Hepatocyte (in vitro differentiated cells): ENCODE measurements around the gene SGSM2. TPM values are rescaled to one million over a fixed set of nuclear protein-coding genes. Genes with fewer than 3 reads are reported as not detected.

ENCODE experiments used
- DNase-seq: peaks from one replicate; pipeline ENCODE4 v3.0.0-alpha.2; 2016; ENCODE audit warnings: low spot score
- H2AFZ ChIP-seq: fragments of 200-600 bp; sonication (generic); 2 replicates; pipeline ENCODE4 v1.6.0; 2016; ENCODE audit warnings: antibody characterized with exemption, mild to moderate bottlenecking
- H3K27ac ChIP-seq: fragments of 200-600 bp; sonication (generic); 2 replicates; pipeline ENCODE4 v1.5.1; 2016; ENCODE audit warnings: mild to moderate bottlenecking
- H3K27me3 ChIP-seq: fragments of 200-600 bp; sonication (generic); 2 replicates; pipeline ENCODE4 v1.6.1; 2016
- H3K36me3 ChIP-seq: fragments of 200-600 bp; sonication (generic); replicated peaks from 2 replicates; pipeline ENCODE4 v1.5.1; 2016; ENCODE audit warnings: low read depth; ENCODE audit not compliant: insufficient read depth
- H3K4me1 ChIP-seq: fragments of 200-600 bp; sonication (generic); 2 replicates; pipeline ENCODE4 v1.5.1; 2016; ENCODE audit warnings: mild to moderate bottlenecking, moderate library complexity; ENCODE audit not compliant: insufficient read depth
- H3K4me2 ChIP-seq: fragments of 200-600 bp; sonication (generic); 2 replicates; pipeline ENCODE4 v1.6.0; 2016
- H3K4me3 ChIP-seq: fragments of 200-600 bp; sonication (generic); 2 replicates; pipeline ENCODE4 v1.5.1; 2016; ENCODE audit warnings: mild to moderate bottlenecking
- H3K79me2 ChIP-seq: fragments of 200-600 bp; sonication (generic); 2 replicates; pipeline ENCODE4 v1.6.0; 2017; ENCODE audit warnings: mild to moderate bottlenecking
- H3K9me2 ChIP-seq: fragments of 200-600 bp; sonication (generic); replicated peaks from 2 replicates; pipeline ENCODE4 v1.6.0; 2017; ENCODE audit warnings: mild to moderate bottlenecking; ENCODE audit not compliant: insufficient read depth
- H3K9me3 ChIP-seq: fragments of 200-600 bp; sonication (generic); 2 replicates; pipeline ENCODE4 v1.5.1; 2016; ENCODE audit warnings: low read depth, mild to moderate bottlenecking
- H4K20me1 ChIP-seq: fragments of 200-600 bp; sonication (generic); 2 replicates; pipeline ENCODE4 v1.6.0; 2016; ENCODE audit warnings: mild to moderate bottlenecking; ENCODE audit not compliant: insufficient read depth, poor library complexity, severe bottlenecking
- EZH2 ChIP-seq: fragments of 200-600 bp; sonication (generic); IDR thresholded peaks from 2 replicates; pipeline ENCODE4 v1.6.1; 2016; ENCODE audit warnings: antibody characterized with exemption, mild to moderate bottlenecking, borderline replicate concordance
- EZH2phosphoT487 ChIP-seq: fragments of 200-600 bp; sonication (generic); IDR thresholded peaks from one replicate; pipeline ENCODE4 v1.6.1; 2018; ENCODE audit warnings: antibody characterized with exemption, mild to moderate bottlenecking, low read depth, moderate library complexity; ENCODE audit not compliant: unreplicated experiment, severe bottlenecking
- WGBS: methylation state at CpG from one replicate; pipeline ENCODE4 v1.1.6; 2016; ENCODE audit warnings: low lambda C conversion rate; ENCODE audit errors: missing lambda C conversion rate; 5-methylcytosine and 5-hydroxymethylcytosine counted together
- polyA plus RNA-seq: library from polyadenylated mRNA; unstranded; fragments of >200 nt; fragmentation: Nextera tagmentation; extraction: Ambion mirVana; gene quantifications from 2 replicates; pipeline ENCODE4 v1.2.1, GENCODE V29; 2016
- total RNA-seq: library from RNA; depleted of rRNA; stranded (reverse); fragments of >200 nt; gene quantifications from 2 replicates; pipeline ENCODE4 v1.2.3, GENCODE V29; 2014
- TF ChIP-seq, protein P1 (sequence below): fragments of 200-600 bp; sonication (generic); IDR thresholded peaks from 2 replicates; pipeline ENCODE4 v1.5.1; 2016; ENCODE audit warnings: antibody characterized with exemption, mild to moderate bottlenecking; ENCODE audit not compliant: poor library complexity

SGSM2 gene
- total and polyA plus RNA-seq, 2 experiments from 2014 or later, result 22.2 to 34.9 TPM

DNA sequence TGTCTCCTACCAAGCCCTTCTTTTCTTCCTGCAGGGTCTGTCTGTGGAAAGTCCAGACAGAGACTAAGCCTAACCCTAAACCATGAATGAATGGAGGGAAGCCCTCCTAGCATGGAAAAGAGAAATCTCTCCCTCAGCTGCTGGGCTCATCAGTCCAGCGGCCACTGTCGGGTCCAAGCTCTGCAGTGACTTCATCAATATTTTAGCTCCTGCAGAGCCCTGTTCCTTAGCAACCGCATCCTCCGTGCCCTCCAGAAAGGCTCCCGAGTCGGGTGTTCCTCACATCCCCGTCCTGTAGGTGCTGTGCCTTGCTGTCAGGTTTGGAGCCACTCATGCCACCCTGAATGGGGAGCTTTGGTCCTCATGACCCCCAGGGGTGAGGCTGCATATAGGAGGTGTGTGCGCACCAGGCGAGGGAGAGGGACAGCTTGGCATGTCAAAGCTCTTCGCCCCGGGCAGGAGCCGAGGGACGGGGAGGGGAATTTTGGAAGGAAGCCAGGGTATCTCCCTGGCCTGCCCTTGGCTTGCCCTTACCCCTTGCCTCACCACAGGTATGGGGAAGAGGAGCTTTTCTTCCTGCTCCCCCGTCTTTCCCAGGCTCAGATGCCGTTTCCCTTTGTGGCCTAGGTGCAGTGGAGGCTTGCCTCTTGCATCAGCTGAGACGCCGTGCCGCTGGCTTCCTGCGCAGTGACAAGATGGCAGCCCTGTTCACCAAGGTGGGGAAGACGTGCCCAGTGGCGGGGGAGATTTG, 23.9 kb downstream of the SGSM2 start:
- Histone ChIP-seq H3K9me3 (no peaks in the 10 kb centered on the region), H3K4me2 (no peak overlapping the region), H3K4me3 (no peak overlapping the region), H4K20me1 (no peaks in the 10 kb centered on the region), H3K79me2 (no peaks in the 10 kb centered on the region), H3K9me2 (no peaks in the 10 kb centered on the region), H3K27ac (no peak overlapping the region), H3K36me3 (no peaks in the 10 kb centered on the region), H3K4me1 (no peaks in the 10 kb centered on the region), H2AFZ (no peak overlapping the region), H3K27me3 (no peaks in the 10 kb centered on the region)
- TF ChIP-seq EZH2phosphoT487 (no peak), EZH2 (no peak)
- TF ChIP-seq, protein P1, sequence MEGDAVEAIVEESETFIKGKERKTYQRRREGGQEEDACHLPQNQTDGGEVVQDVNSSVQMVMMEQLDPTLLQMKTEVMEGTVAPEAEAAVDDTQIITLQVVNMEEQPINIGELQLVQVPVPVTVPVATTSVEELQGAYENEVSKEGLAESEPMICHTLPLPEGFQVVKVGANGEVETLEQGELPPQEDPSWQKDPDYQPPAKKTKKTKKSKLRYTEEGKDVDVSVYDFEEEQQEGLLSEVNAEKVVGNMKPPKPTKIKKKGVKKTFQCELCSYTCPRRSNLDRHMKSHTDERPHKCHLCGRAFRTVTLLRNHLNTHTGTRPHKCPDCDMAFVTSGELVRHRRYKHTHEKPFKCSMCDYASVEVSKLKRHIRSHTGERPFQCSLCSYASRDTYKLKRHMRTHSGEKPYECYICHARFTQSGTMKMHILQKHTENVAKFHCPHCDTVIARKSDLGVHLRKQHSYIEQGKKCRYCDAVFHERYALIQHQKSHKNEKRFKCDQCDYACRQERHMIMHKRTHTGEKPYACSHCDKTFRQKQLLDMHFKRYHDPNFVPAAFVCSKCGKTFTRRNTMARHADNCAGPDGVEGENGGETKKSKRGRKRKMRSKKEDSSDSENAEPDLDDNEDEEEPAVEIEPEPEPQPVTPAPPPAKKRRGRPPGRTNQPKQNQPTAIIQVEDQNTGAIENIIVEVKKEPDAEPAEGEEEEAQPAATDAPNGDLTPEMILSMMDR, result no peak
- WGBS, result 90% methylated on average over 21 of the region's 21 CpGs
- no peak for DNase-seq

- Histone ChIP-seq H3K36me3 (no peaks in the 10 kb centered on the region), H3K4me3 (no peak overlapping the region), H3K79me2 (no peaks in the 10 kb centered on the region), H4K20me1 (no peaks in the 10 kb centered on the region), H3K27ac (no peak overlapping the region), H3K9me2 (no peaks in the 10 kb centered on the region), H3K4me1 (no peaks in the 10 kb centered on the region), H3K27me3 (no peaks in the 10 kb centered on the region), H2AFZ (no peak overlapping the region), H3K4me2 (no peak overlapping the region), H3K9me3 (no peaks in the 10 kb centered on the region)
- DNase-seq, result no peak
- TF ChIP-seq EZH2phosphoT487 (no peak), EZH2 (no peak)
- TF ChIP-seq, protein P1, result no peak
- WGBS, result 97% methylated on average over 13 of the region's 20 CpGs
These were observed 24.7 kb downstream of the SGSM2 start for GRCh38 chr17:2362016-2362415.

GRCh38 chr17:2362416-2362815, 25.1 kb downstream of the SGSM2 start:
- H3K36me3 ChIP-seq, result no peaks in the 10 kb centered on the region
- no peak overlapping the region for H2AFZ ChIP-seq
- H3K79me2 ChIP-seq, result no peaks in the 10 kb centered on the region
- no peak for DNase-seq
- H3K4me1 ChIP-seq, result no peaks in the 10 kb centered on the region
- 96% methylated on average over 6 of the region's 19 CpGs for WGBS
- no peak overlapping the region for H3K4me3 ChIP-seq
- no peak overlapping the region for H3K4me2 ChIP-seq
- H3K9me2 ChIP-seq, result no peaks in the 10 kb centered on the region
- H4K20me1 ChIP-seq, result no peaks in the 10 kb centered on the region
- no peak overlapping the region for H3K27ac ChIP-seq
- TF ChIP-seq EZH2phosphoT487 (no peak), EZH2 (no peak)
- TF ChIP-seq, protein P1, result no peak
- no peaks in the 10 kb centered on the region for H3K27me3 ChIP-seq
- no peaks in the 10 kb centered on the region for H3K9me3 ChIP-seq
